ENCODE measurements around the gene ZDHHC19.
"Not testable (repeated sequence)": the region's sequence is repeated elsewhere in the genome, so short reads cannot be mapped to it uniquely, and the experiment has no call there.

- TF ChIP-seq, protein P1, sequence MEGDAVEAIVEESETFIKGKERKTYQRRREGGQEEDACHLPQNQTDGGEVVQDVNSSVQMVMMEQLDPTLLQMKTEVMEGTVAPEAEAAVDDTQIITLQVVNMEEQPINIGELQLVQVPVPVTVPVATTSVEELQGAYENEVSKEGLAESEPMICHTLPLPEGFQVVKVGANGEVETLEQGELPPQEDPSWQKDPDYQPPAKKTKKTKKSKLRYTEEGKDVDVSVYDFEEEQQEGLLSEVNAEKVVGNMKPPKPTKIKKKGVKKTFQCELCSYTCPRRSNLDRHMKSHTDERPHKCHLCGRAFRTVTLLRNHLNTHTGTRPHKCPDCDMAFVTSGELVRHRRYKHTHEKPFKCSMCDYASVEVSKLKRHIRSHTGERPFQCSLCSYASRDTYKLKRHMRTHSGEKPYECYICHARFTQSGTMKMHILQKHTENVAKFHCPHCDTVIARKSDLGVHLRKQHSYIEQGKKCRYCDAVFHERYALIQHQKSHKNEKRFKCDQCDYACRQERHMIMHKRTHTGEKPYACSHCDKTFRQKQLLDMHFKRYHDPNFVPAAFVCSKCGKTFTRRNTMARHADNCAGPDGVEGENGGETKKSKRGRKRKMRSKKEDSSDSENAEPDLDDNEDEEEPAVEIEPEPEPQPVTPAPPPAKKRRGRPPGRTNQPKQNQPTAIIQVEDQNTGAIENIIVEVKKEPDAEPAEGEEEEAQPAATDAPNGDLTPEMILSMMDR (IDR thresholded peaks at IDR 0.05), result not testable (repeated sequence)
- not testable (repeated sequence) for TF ChIP-seq ZFX (IDR thresholded peaks at IDR 0.05; ENCODE audit: borderline replicate concordance)
Observed at GRCh38 chr3:196184169-196184432, 27.1 kb downstream of the ZDHHC19 start.
